PC-3 (cell line): Measurements from ENCODE around the gene EXOC1L. TPM values are rescaled to one million over a fixed set of nuclear protein-coding genes. Genes with fewer than 3 reads are reported as not detected.

Source experiments
- ATAC-seq: fragments of 200-7000 bp; cut with Tn5 transposase; 2 replicates; pipeline ENCODE4 v1.9.1; 2020; ENCODE audit warnings: mild to moderate bottlenecking, moderate library complexity
- BruUV-seq: library from RNA; stranded (reverse); fragments of 400-500 nt; replicated peaks from 2 replicates; lab custom pipeline; 2021; lab: Mats Ljungman, UMichigan
- CTCF ChIA-PET: fragments of 300-600 bp; sonication (Branson Sonifier 250); formaldehyde crosslinking; loops from one replicate; lab custom pipeline; 2022; ENCODE audit warnings: antibody characterized with exemption; lab: Charles Lee
- POLR2A ChIA-PET: fragments of 300-600 bp; sonication (Branson Sonifier 250); formaldehyde crosslinking; loops from one replicate; lab custom pipeline; 2022; ENCODE audit warnings: antibody characterized with exemption; ENCODE audit not compliant: unreplicated experiment; lab: Charles Lee
- DNase-seq: peaks from one replicate; pipeline ENCODE4 v3.0.0-alpha.2; 2015
- H2AFZ ChIP-seq: fragments of 300-600 bp; sonication (generic); 2 replicates; pipeline ENCODE4 v1.6.0; 2016; ENCODE audit warnings: antibody characterized with exemption, low read length
- H3F3A ChIP-seq: fragments of 300-600 bp; sonication (generic); one replicate; pipeline ENCODE4 v1.6.0; 2017; ENCODE audit warnings: antibody characterized with exemption, low read length, control low read depth, mild to moderate bottlenecking; ENCODE audit not compliant: unreplicated experiment
- H3K27ac ChIP-seq: fragments of 300-600 bp; sonication (generic); 2 replicates; pipeline ENCODE4 v1.5.1; 2016; ENCODE audit warnings: mild to moderate bottlenecking, low read length
- H3K27me3 ChIP-seq: fragments of 300-600 bp; sonication (generic); 2 replicates; pipeline ENCODE4 v1.6.1; 2016; ENCODE audit warnings: low read length, mixed read lengths
- H3K36me3 ChIP-seq: fragments of 300-600 bp; sonication (generic); 2 replicates; pipeline ENCODE4 v1.6.1; 2016; ENCODE audit warnings: low read depth, mixed run types, low read length, mixed read lengths
- H3K4me1 ChIP-seq: fragments of 300-600 bp; sonication (generic); 2 replicates; pipeline ENCODE4 v1.5.1; 2016; ENCODE audit warnings: low read length; ENCODE audit not compliant: insufficient read depth
- H3K4me2 ChIP-seq: fragments of 300-600 bp; sonication (generic); 2 replicates; pipeline ENCODE4 v1.6.0; 2016; ENCODE audit warnings: low read length
- H3K4me3 ChIP-seq: fragments of 300-600 bp; sonication (generic); 2 replicates; pipeline ENCODE4 v1.5.1; 2016; ENCODE audit warnings: mild to moderate bottlenecking, low read length, mixed read lengths
- H3K79me2 ChIP-seq: fragments of 300-600 bp; sonication (generic); 2 replicates; pipeline ENCODE4 v1.6.1; 2017; ENCODE audit warnings: low read length, mixed read lengths
- H3K9ac ChIP-seq: fragments of 300-600 bp; sonication (generic); 2 replicates; pipeline ENCODE4 v1.6.0; 2016; ENCODE audit warnings: mild to moderate bottlenecking, low read length
- H3K9me2 ChIP-seq: fragments of 300-600 bp; sonication (generic); replicated peaks from 2 replicates; pipeline ENCODE4 v1.6.1; 2016; ENCODE audit warnings: mixed run types, low read length, mixed read lengths
- H3K9me3 ChIP-seq: fragments of 300-600 bp; sonication (generic); 2 replicates; pipeline ENCODE4 v1.6.1; 2016; ENCODE audit warnings: low read length, mixed read lengths
- H4K20me1 ChIP-seq: fragments of 300-600 bp; sonication (generic); 2 replicates; pipeline ENCODE4 v1.6.1; 2016; ENCODE audit warnings: low read length, mixed read lengths
- CTCF ChIP-seq: fragments of 300-600 bp; sonication (generic); conservative IDR thresholded peaks from 2 replicates; pipeline ENCODE4 v1.5.1; 2017; ENCODE audit warnings: antibody characterized with exemption, low read depth, mild to moderate bottlenecking, low read length
- EZH2 ChIP-seq: fragments of 300-600 bp; sonication (generic); IDR thresholded peaks from one replicate; pipeline ENCODE4 v1.6.1; 2017; ENCODE audit warnings: antibody characterized with exemption, mild to moderate bottlenecking, low read length; ENCODE audit not compliant: unreplicated experiment
- EZH2phosphoT487 ChIP-seq: fragments of 300-600 bp; sonication (generic); IDR thresholded peaks from 2 replicates; pipeline ENCODE4 v1.6.1; 2018; ENCODE audit warnings: mild to moderate bottlenecking, antibody characterized with exemption, low read length, borderline replicate concordance
- intact Hi-C: fragments of 100-400 bp; cut with micrococcal nuclease; formaldehyde crosslinking; loops from 2 replicates; pipeline ENCODE4 v1.9.0; 2023
- total RNA-seq: library from RNA; depleted of rRNA; stranded (reverse); fragments of >200 nt; gene quantifications from 2 replicates; pipeline ENCODE4 v1.2.3, GENCODE V29; 2014; rRNA removed

Gene EXOC1L
- total RNA-seq, 1 experiment from 2014 or later = not detected

- no peak for DNase-seq
- no peak overlapping the region for H3K4me3 ChIP-seq
- CTCF ChIA-PET = no interaction called here
- ATAC-seq = no peak
- H3K4me1 ChIP-seq = peaks cover 7% of the 10 kb centered on the region; the same call in 1 of the 2 replicates
- H3K36me3 ChIP-seq = peaks cover 22% of the 10 kb centered on the region; the same call in 1 of the 2 replicates
- BruUV-seq = no TSS peak
- H3K27ac ChIP-seq = no peak overlapping the region
- no peak overlapping the region for H3K4me2 ChIP-seq
- intact Hi-C loops = no loop called here
- H3K9ac ChIP-seq = no peak overlapping the region
- no peaks in the 10 kb centered on the region for H3K79me2 ChIP-seq
- no peaks in the 10 kb centered on the region for H3K9me3 ChIP-seq
- no peaks in the 10 kb centered on the region for H4K20me1 ChIP-seq
- H2AFZ ChIP-seq = no peak overlapping the region
- H3F3A ChIP-seq = no peaks in the 10 kb centered on the region
- no peaks in the 10 kb centered on the region for H3K9me2 ChIP-seq
- TF ChIP-seq EZH2phosphoT487 (no peak), CTCF (no peak), EZH2 (no peak)
- H3K27me3 ChIP-seq = no peaks in the 10 kb centered on the region
- POLR2A ChIA-PET = no interaction called here
These were observed 64.7 kb downstream of the EXOC1L start for GRCh38 chr4:55884093-55884850.

GRCh38 chr4:55884851-55885219 lies 65.2 kb downstream of the EXOC1L start:
- DNase-seq (no peak), ATAC-seq (no peak)
- peaks cover 7% of the 10 kb centered on the region; the same call in 1 of the 2 replicates for H3K4me1 ChIP-seq
- H3K79me2 ChIP-seq = no peaks in the 10 kb centered on the region
- no peak overlapping the region for H2AFZ ChIP-seq
- no TSS peak for BruUV-seq
- no peak overlapping the region for H3K4me3 ChIP-seq
- no peaks in the 10 kb centered on the region for H3F3A ChIP-seq
- peaks cover 23% of the 10 kb centered on the region; the same call in 1 of the 2 replicates for H3K36me3 ChIP-seq
- intact Hi-C loops = no loop called here
- no peaks in the 10 kb centered on the region for H4K20me1 ChIP-seq
- TF ChIP-seq EZH2phosphoT487 (no peak), CTCF (no peak), EZH2 (no peak)
- ChIA-PET POLR2A (no interaction called here), CTCF (no interaction called here)
- H3K4me2 ChIP-seq = no peak overlapping the region
- no peaks in the 10 kb centered on the region for H3K9me3 ChIP-seq
- H3K9me2 ChIP-seq = no peaks in the 10 kb centered on the region
- H3K27ac ChIP-seq = no peak overlapping the region
- no peaks in the 10 kb centered on the region for H3K27me3 ChIP-seq
- H3K9ac ChIP-seq = no peak overlapping the region

Other genes with a start within 250 kb of the EXOC1L start
- not detected in 2 replicates for gene PDCL2, start 227.5 kb upstream of the EXOC1L start, total RNA-seq
- 28.5 and 40.2 TPM in 2 replicates for gene NMU, start 183.5 kb upstream of the EXOC1L start, total RNA-seq
- gene EXOC1, start 33.9 kb downstream of the EXOC1L start, total RNA-seq = 23.7 and 37.4 TPM in 2 replicates
- 14.8 and 19.1 TPM in 2 replicates for gene CEP135, start 129.2 kb downstream of the EXOC1L start, total RNA-seq